ENCODE results near the gene NISCH. TPM values are rescaled to one million over a fixed set of nuclear protein-coding genes. Genes with fewer than 3 reads are reported as not detected.

NISCH gene
- total and polyA plus RNA-seq, 9 donors = 73.6 to 142 (median 97.4) TPM

- Histone ChIP-seq H3K36me3 (no peaks in the 10 kb centered on the region), H3K27ac (no peak overlapping the region), H3K9me3 (no peaks in the 10 kb centered on the region), H3K4me1 (ENCODE audit: insufficient read depth) (peaks cover 17% of the 10 kb centered on the region), H3K4me3 (no peak overlapping the region), H3K27me3 (no peaks in the 10 kb centered on the region)
- intact Hi-C loops (cut with DNase I) = no loop called here
- TF ChIP-seq POLR2A (IDR thresholded peaks at IDR 0.05) (no peak), EP300 (IDR thresholded peaks at IDR 0.05) (no peak)
- TF ChIP-seq, protein P1, sequence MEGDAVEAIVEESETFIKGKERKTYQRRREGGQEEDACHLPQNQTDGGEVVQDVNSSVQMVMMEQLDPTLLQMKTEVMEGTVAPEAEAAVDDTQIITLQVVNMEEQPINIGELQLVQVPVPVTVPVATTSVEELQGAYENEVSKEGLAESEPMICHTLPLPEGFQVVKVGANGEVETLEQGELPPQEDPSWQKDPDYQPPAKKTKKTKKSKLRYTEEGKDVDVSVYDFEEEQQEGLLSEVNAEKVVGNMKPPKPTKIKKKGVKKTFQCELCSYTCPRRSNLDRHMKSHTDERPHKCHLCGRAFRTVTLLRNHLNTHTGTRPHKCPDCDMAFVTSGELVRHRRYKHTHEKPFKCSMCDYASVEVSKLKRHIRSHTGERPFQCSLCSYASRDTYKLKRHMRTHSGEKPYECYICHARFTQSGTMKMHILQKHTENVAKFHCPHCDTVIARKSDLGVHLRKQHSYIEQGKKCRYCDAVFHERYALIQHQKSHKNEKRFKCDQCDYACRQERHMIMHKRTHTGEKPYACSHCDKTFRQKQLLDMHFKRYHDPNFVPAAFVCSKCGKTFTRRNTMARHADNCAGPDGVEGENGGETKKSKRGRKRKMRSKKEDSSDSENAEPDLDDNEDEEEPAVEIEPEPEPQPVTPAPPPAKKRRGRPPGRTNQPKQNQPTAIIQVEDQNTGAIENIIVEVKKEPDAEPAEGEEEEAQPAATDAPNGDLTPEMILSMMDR (IDR thresholded peaks at IDR 0.05) = no peak
- WGBS, 3 donors = 95 to 98% (median 96%) methylated on average over 7 of the region's 7 CpGs
- DNase-seq = no peak
These were observed 23.9 kb downstream of the NISCH start for GRCh38 chr3:52479037-52479876.

- WGBS, 3 donors = 69 to 82% (median 80%) methylated on average over 15 to 16 of the region's 16 CpGs
- H3K27ac ChIP-seq = peak overlapping the region in 1 of 2 donors; percentile 52
- no peaks in the 10 kb centered on the region for H3K27me3 ChIP-seq
- H3K9me3 ChIP-seq = no peaks in the 10 kb centered on the region
- peaks cover 24% of the 10 kb centered on the region for H3K4me1 ChIP-seq (ENCODE audit: insufficient read depth)
- TF ChIP-seq EP300 (IDR thresholded peaks at IDR 0.05) = no peak
- no peak for TF ChIP-seq POLR2A (IDR thresholded peaks at IDR 0.05)
- TF ChIP-seq, protein P1 (IDR thresholded peaks at IDR 0.05) = no peak
- intact Hi-C loops (cut with DNase I) = no loop called here
- no peaks in the 10 kb centered on the region for H3K36me3 ChIP-seq
- DNase-seq = no peak
- H3K4me3 ChIP-seq = no peak overlapping the region
These were observed 24.6 kb downstream of the NISCH start for GRCh38 chr3:52479877-52480575.

DNA sequence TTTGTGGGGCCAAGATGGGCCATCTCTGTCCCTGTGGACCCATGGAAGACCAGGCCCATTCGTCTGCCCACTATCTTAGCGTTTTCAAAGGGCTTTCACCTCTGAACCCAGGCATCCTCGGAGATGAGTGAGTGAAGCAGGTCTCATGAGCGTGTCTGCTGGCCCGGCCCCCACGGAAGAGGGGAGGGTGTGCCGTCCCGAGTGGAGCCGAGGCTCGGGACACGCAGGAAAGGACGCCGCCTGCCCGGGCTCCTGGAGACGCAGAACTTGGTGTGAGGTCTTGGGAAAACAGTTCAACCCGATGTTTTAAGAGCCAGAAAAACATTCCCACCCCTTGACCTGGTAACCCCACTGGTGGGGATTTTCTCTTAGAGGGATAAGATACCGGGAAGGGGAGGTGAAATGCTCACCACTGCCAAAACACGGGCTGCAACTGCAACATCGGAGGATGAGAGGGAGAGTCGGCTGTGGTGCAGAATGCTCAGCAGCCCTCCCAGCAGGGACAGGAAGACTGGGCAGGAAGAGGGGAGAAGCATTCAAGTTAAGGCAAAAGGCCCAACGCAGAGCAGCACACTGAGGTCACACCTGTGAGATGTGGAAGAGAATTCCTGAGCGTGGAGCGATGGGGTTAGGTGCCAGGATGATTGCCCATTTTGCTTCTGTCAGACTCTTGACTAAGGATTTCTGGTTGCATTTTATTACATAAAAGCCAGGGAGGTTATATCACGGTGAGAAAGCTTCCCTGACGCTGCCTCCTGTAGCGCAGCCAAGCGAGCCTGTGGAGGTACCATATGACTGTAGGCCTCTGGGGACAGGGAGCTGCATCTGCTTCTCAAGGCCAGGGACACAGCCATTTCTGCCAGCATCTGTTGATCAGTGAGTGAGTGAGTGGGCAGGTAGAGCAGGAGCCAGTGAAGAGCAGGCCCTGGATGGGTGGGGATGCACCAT is 25.6 kb downstream of the NISCH start:
- 29 to 52% (median 31%) methylated on average over 27 of the region's 27 CpGs for whole genome bisulfite sequencing, 3 donors
- no peak overlapping the region for H3K4me3 ChIP-seq
- intact Hi-C loops (cut with DNase I) = no loop called here
- no peaks in the 10 kb centered on the region for H3K27me3 ChIP-seq
- H3K4me1 ChIP-seq (ENCODE audit: insufficient read depth) = peaks cover 31% of the 10 kb centered on the region
- H3K27ac ChIP-seq = peak overlapping the region in 1 of 2 donors; percentile 52
- peak in 3 of 5 donors; percentile 68 to 74 (median 68) for DNase-seq
- H3K36me3 ChIP-seq = no peaks in the 10 kb centered on the region
- H3K9me3 ChIP-seq = no peaks in the 10 kb centered on the region
- TF ChIP-seq EP300 (IDR thresholded peaks at IDR 0.05) (no peak), POLR2A (IDR thresholded peaks at IDR 0.05) (no peak)
- TF ChIP-seq, protein P1 (IDR thresholded peaks at IDR 0.05) = no peak

Data from ovary (tissue), 9 donors.